Neuronal stem cell (in vitro differentiated cells): Measurements from ENCODE around the gene ZNF679.
"Not testable (repeated sequence)": the region's sequence is repeated elsewhere in the genome, so short reads cannot be mapped to it uniquely, and the experiment has no call there.

Experiments
- DNase-seq: peaks from one replicate; pipeline ENCODE4 v3.0.0-alpha.2; 2013; ENCODE audit warnings: low spot score
- H2AFZ ChIP-seq: one replicate; pipeline ENCODE4 v1.6.1; 2013; ENCODE audit warnings: mild to moderate bottlenecking, low read length, inconsistent platforms
- H2AK5ac ChIP-seq: 2 replicates; pipeline ENCODE4 v1.6.1; 2013; ENCODE audit warnings: low read depth, mild to moderate bottlenecking, inconsistent platforms, low read length, moderate library complexity, mixed read lengths
- H2BK120ac ChIP-seq: 2 replicates; pipeline ENCODE4 v1.6.1; 2013; ENCODE audit warnings: low read depth, mild to moderate bottlenecking, inconsistent platforms, low read length, moderate library complexity, mixed read lengths
- H2BK12ac ChIP-seq: one replicate; pipeline ENCODE4 v1.6.1; 2013; ENCODE audit warnings: low read length, inconsistent platforms
- H2BK15ac ChIP-seq: 2 replicates; pipeline ENCODE4 v1.6.1; 2013; ENCODE audit warnings: mild to moderate bottlenecking, low read length, inconsistent platforms, mixed read lengths
- H2BK5ac ChIP-seq: one replicate; pipeline ENCODE4 v1.6.1; 2013; ENCODE audit warnings: inconsistent platforms, mild to moderate bottlenecking, low read length, moderate library complexity
- H3K14ac ChIP-seq: one replicate; pipeline ENCODE4 v1.6.1; 2013; ENCODE audit warnings: low read length, inconsistent platforms
- H3K18ac ChIP-seq: 2 replicates; pipeline ENCODE4 v1.6.1; 2013; ENCODE audit warnings: low read length, inconsistent platforms
- H3K23ac ChIP-seq: 2 replicates; pipeline ENCODE4 v1.6.1; 2013; ENCODE audit warnings: low read depth, mild to moderate bottlenecking, mixed read lengths, low read length, inconsistent platforms; ENCODE audit not compliant: poor library complexity
- H3K27ac ChIP-seq: replicated peaks from 3 replicates; pipeline ENCODE4 v1.5.1; 2013; ENCODE audit warnings: low read length, inconsistent platforms
- H3K27me3 ChIP-seq, 3 experiments: 2 replicates each; pipeline ENCODE4 v1.6.1; 2013; ENCODE audit warnings: low read length in 3 of 3, mild to moderate bottlenecking in 2 of 3, inconsistent platforms in 1 of 3, low read depth in 1 of 3, mixed read lengths in 1 of 3, moderate library complexity in 1 of 3; ENCODE audit not compliant: control insufficient read depth in 3 of 3, insufficient read depth in 3 of 3
- H3K36me3 ChIP-seq, 2 donors: replicated peaks in 1 of 2; 2 replicates each; pipeline ENCODE4 v1.6.1; 2013; ENCODE audit warnings: low read length in 2 of 2; ENCODE audit not compliant: control insufficient read depth in 2 of 2, insufficient read depth in 2 of 2
- H3K4ac ChIP-seq: 2 replicates; pipeline ENCODE4 v1.6.1; 2013; ENCODE audit warnings: inconsistent platforms, mild to moderate bottlenecking, low read length, moderate library complexity
- H3K4me1 ChIP-seq, 2 donors: 1 replicate in 1 of 2; 2 replicates in 1 of 2; pipeline ENCODE4 v1.6.1; 2013; ENCODE audit warnings: low read length in 2 of 2, low read depth in 1 of 2; ENCODE audit not compliant: control insufficient read depth in 2 of 2, insufficient read depth in 1 of 2
- H3K4me2 ChIP-seq: one replicate; pipeline ENCODE4 v1.6.1; 2013; ENCODE audit warnings: mild to moderate bottlenecking, low read length, inconsistent platforms; ENCODE audit not compliant: insufficient read depth, poor library complexity, severe bottlenecking
- H3K4me3 ChIP-seq, 2 donors: 2 replicates each; pipeline ENCODE4 v1.5.1; 2013; ENCODE audit warnings: low read length in 2 of 2, mild to moderate bottlenecking in 2 of 2, inconsistent platforms in 1 of 2, moderate library complexity in 1 of 2
- H3K79me1 ChIP-seq: one replicate; pipeline ENCODE4 v1.6.1; 2013; ENCODE audit warnings: low read depth, mild to moderate bottlenecking, inconsistent platforms, low read length, moderate library complexity
- H3K9ac ChIP-seq: one replicate; pipeline ENCODE4 v1.6.1; 2013; ENCODE audit warnings: mild to moderate bottlenecking, low read depth, low read length, inconsistent platforms; ENCODE audit not compliant: poor library complexity
- H3K9me3 ChIP-seq, 2 donors: replicated peaks in 1 of 2; 2 replicates each; pipeline versions ENCODE3 to v1.6.1; 2013; ENCODE audit warnings: low read length in 2 of 2, mild to moderate bottlenecking in 2 of 2, inconsistent platforms in 1 of 2, low read depth in 1 of 2, mixed read lengths in 1 of 2, moderate library complexity in 1 of 2; ENCODE audit not compliant: control insufficient read depth in 2 of 2, insufficient read depth in 1 of 2
- H4K8ac ChIP-seq: one replicate; pipeline ENCODE4 v1.6.1; 2013; ENCODE audit warnings: low read depth, mild to moderate bottlenecking, inconsistent platforms, low read length, moderate library complexity
- H4K91ac ChIP-seq: one replicate; pipeline ENCODE4 v1.6.1; 2013; ENCODE audit warnings: low read length, low read depth, mild to moderate bottlenecking, inconsistent platforms; ENCODE audit not compliant: poor library complexity
- WGBS, 2 donors: extraction: QIAGEN DNeasy Blood & Tissue Kit; methylation state at CpG; one replicate each; pipeline ENCODE4 v1.1.7; 2013; ENCODE audit warnings: missing lambda C conversion rate in 2 of 2, mixed read lengths in 1 of 2; ENCODE audit not compliant: insufficient read length in 2 of 2, insufficient replicate concordance in 1 of 2; ENCODE audit errors: extremely low coverage in 2 of 2; 5-methylcytosine and 5-hydroxymethylcytosine counted together

Gene ZNF679

GRCh38 chr7:64192148-64192704 lies 36.0 kb upstream of the ZNF679 start:
- no peak overlapping the region for H3K18ac ChIP-seq
- H2BK15ac ChIP-seq = no peak overlapping the region
- DNase-seq = no peak
- peak overlapping the region; percentile 21 for H3K14ac ChIP-seq
- H3K4me2 ChIP-seq = no peak overlapping the region
- H2AFZ ChIP-seq = no peak overlapping the region
- H3K27ac ChIP-seq = no peak overlapping the region
- H4K8ac ChIP-seq = peak overlapping the region; percentile 65
- H3K79me1 ChIP-seq = no peaks in the 10 kb centered on the region
- H2BK5ac ChIP-seq = no peak overlapping the region
- no peaks in the 10 kb centered on the region for H3K27me3 ChIP-seq
- H3K23ac ChIP-seq = peak overlapping the region; percentile 65
- peaks cover 0 to 21% of the 10 kb centered on the region in 2 donors for H3K9me3 ChIP-seq
- H3K36me3 ChIP-seq = no peaks in the 10 kb centered on the region
- H3K4me1 ChIP-seq = no peaks in the 10 kb centered on the region
- no peak overlapping the region for H3K4ac ChIP-seq
- no peak overlapping the region for H3K9ac ChIP-seq
- no peak overlapping the region for H2AK5ac ChIP-seq
- H2BK120ac ChIP-seq = no peak overlapping the region
- WGBS, 2 donors = no CpG with 5 or more reads among the region's 24 CpGs
- H3K4me3 ChIP-seq = peak overlapping the region in 1 of 2 donors; percentile 64
- H4K91ac ChIP-seq = no peak overlapping the region
- H2BK12ac ChIP-seq = no peak overlapping the region

GRCh38 chr7:64192775-64193174 lies 35.5 kb upstream of the ZNF679 start:
- no peak overlapping the region for H2AK5ac ChIP-seq
- H2BK15ac ChIP-seq = no peak overlapping the region
- H3K4me3 ChIP-seq = peak overlapping the region in 1 of 2 donors; percentile 41
- H2BK120ac ChIP-seq = no peak overlapping the region
- no peak overlapping the region for H3K18ac ChIP-seq
- H3K14ac ChIP-seq = no peak overlapping the region
- no peak overlapping the region for H3K4me2 ChIP-seq
- no peak overlapping the region for H3K9ac ChIP-seq
- no peak for DNase-seq
- no peaks in the 10 kb centered on the region for H3K4me1 ChIP-seq
- H3K4ac ChIP-seq = no peak overlapping the region
- H3K23ac ChIP-seq = no peak overlapping the region
- WGBS, 2 donors = no CpG with 5 or more reads among the region's 8 CpGs
- H3K9me3 ChIP-seq = peaks cover 0 to 17% of the 10 kb centered on the region in 2 donors
- no peak overlapping the region for H2AFZ ChIP-seq
- H4K91ac ChIP-seq = no peak overlapping the region
- H4K8ac ChIP-seq = peak overlapping the region; percentile 65
- no peaks in the 10 kb centered on the region for H3K27me3 ChIP-seq
- H2BK5ac ChIP-seq = no peak overlapping the region
- no peak overlapping the region for H3K27ac ChIP-seq
- no peaks in the 10 kb centered on the region for H3K36me3 ChIP-seq
- H2BK12ac ChIP-seq = no peak overlapping the region
- H3K79me1 ChIP-seq = no peaks in the 10 kb centered on the region

GRCh38 chr7:64206903-64207302 lies 21.4 kb upstream of the ZNF679 start, which contains the start of gene ZNF735:
Gene ZNF735 (plus strand): TSS chr7:64207203. CDS start chr7:64207203, 0 bp downstream.
- no peak within 1 kb of the TSS for H4K91ac ChIP-seq
- H2BK15ac ChIP-seq = no peak within 1 kb of the TSS
- no peak within 1 kb of the TSS for H2BK120ac ChIP-seq
- H3K23ac ChIP-seq = no peak within 1 kb of the TSS
- no CpG with 5 or more reads among the region's 13 CpGs for WGBS, 2 donors
- no peak within 1 kb of the TSS for H3K9ac ChIP-seq
- H2AK5ac ChIP-seq = no peak within 1 kb of the TSS
- no peak within 1 kb of the TSS for H3K4ac ChIP-seq
- no peak within 1 kb of the TSS for H3K4me3 ChIP-seq
- H3K14ac ChIP-seq = no peak within 1 kb of the TSS
- no peaks in the 10 kb centered on the region for H3K36me3 ChIP-seq
- H3K27ac ChIP-seq = no peak within 1 kb of the TSS
- no peak within 1 kb of the TSS for H3K18ac ChIP-seq
- no peak within 1 kb of the TSS for H3K4me2 ChIP-seq
- no peaks in the 10 kb centered on the region for H3K4me1 ChIP-seq
- H2BK5ac ChIP-seq = no peak within 1 kb of the TSS
- DNase-seq = no peak
- H4K8ac ChIP-seq = no peak within 1 kb of the TSS
- H2AFZ ChIP-seq = no peak within 1 kb of the TSS
- no peaks in the 10 kb centered on the region for H3K27me3 ChIP-seq
- peaks cover 0 to 2% of the 10 kb centered on the region in 2 donors for H3K9me3 ChIP-seq
- H2BK12ac ChIP-seq = no peak within 1 kb of the TSS
- H3K79me1 ChIP-seq = no peaks in the 10 kb centered on the region

DNA sequence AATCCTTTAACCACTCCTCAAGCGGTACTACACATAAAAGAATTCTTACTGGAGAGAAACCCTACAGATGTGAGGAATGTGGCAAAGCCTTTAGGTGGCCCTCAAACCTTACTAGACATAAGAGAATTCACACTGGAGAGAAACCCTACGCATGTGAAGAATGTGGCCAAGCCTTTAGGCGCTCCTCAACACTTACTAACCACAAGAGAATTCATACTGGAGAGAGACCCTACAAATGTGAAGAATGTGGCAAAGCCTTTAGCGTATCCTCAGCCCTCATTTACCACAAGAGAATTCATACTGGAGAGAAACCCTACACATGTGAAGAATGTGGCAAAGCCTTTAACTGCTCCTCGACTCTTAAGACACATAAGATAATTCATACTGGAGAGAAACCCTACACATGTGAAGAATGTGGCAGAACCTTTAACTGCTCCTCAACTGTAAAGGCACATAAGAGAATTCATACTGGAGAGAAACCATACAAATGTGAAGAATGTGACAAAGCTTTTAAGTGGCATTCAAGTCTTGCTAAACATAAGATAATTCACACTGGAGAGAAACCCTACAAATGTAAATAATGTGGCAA lies 8.5 kb upstream of the ZNF679 start:
- H3K27ac ChIP-seq, H3K27me3 ChIP-seq, H3K36me3 ChIP-seq, H3K79me1 ChIP-seq, H3K4ac ChIP-seq, H2AK5ac ChIP-seq, H4K8ac ChIP-seq, H2BK15ac ChIP-seq, H3K9me3 ChIP-seq, H2BK12ac ChIP-seq, H3K4me3 ChIP-seq, DNase-seq, H3K4me1 ChIP-seq, H3K14ac ChIP-seq, H2BK5ac ChIP-seq, H2AFZ ChIP-seq, H4K91ac ChIP-seq, H3K23ac ChIP-seq, H3K4me2 ChIP-seq, H2BK120ac ChIP-seq, H3K18ac ChIP-seq, H3K9ac ChIP-seq: not testable (repeated sequence)
- no CpG with 5 or more reads among the region's 5 CpGs for WGBS, 2 donors
